OCI-LY7 (cell line): ENCODE results near the gene TTC36. TPM values are rescaled to one million over a fixed set of nuclear protein-coding genes. Genes with fewer than 3 reads are reported as not detected.

Experiments used
- BruUV-seq: library from RNA; stranded (reverse); fragments of 400-500 nt; replicated peaks from 2 replicates; lab custom pipeline; 2021; lab: Mats Ljungman, UMichigan
- CTCF ChIA-PET: fragments of 300-600 bp; sonication (Branson Sonifier 250); formaldehyde crosslinking; loops from one replicate; lab custom pipeline; 2022; ENCODE audit warnings: antibody characterized with exemption; ENCODE audit not compliant: unreplicated experiment; lab: Charles Lee
- POLR2A ChIA-PET: fragments of 300-600 bp; sonication (Branson Sonifier 250); formaldehyde crosslinking; loops from one replicate; lab custom pipeline; 2022; ENCODE audit warnings: antibody characterized with exemption; lab: Charles Lee
- DNase-seq: peaks from one replicate; pipeline ENCODE4 v3.0.0-alpha.2; 2015; ENCODE audit warnings: low spot score
- H2AFZ ChIP-seq: fragments of 200-600 bp; sonication (generic), shearing (Covaris generic); 2 replicates; pipeline ENCODE4 v1.6.1; 2014; ENCODE audit warnings: mild to moderate bottlenecking, antibody characterized with exemption, low read length, moderate library complexity
- H3K27ac ChIP-seq: fragments of 200-600 bp; sonication (generic); 2 replicates; pipeline ENCODE4 v1.5.1; 2014; ENCODE audit warnings: mixed run types, low read depth, mild to moderate bottlenecking, moderate library complexity, low read length, inconsistent platforms; ENCODE audit not compliant: poor library complexity, severe bottlenecking
- H3K36me3 ChIP-seq: fragments of 200-600 bp; sonication (generic); 2 replicates; pipeline ENCODE4 v1.6.1; 2014; ENCODE audit warnings: mild to moderate bottlenecking, antibody characterized with exemption, low read length, moderate library complexity, mixed read lengths; ENCODE audit not compliant: insufficient read depth
- H3K4me1 ChIP-seq: fragments of 200-600 bp; sonication (generic); 2 replicates; pipeline ENCODE4 v1.5.1; 2014; ENCODE audit warnings: mild to moderate bottlenecking, low read length; ENCODE audit not compliant: insufficient read depth, poor library complexity, severe bottlenecking
- H3K4me2 ChIP-seq: fragments of 200-600 bp; sonication (generic); 2 replicates; pipeline ENCODE4 v1.6.1; 2014; ENCODE audit warnings: mild to moderate bottlenecking, low read length
- H3K4me3 ChIP-seq: fragments of 200-600 bp; sonication (generic); 2 replicates; pipeline ENCODE4 v1.5.1; 2014; ENCODE audit warnings: mild to moderate bottlenecking, low read depth, low read length; ENCODE audit not compliant: poor library complexity, severe bottlenecking
- H3K79me2 ChIP-seq: fragments of 200-600 bp; sonication (generic); 2 replicates; pipeline ENCODE4 v1.6.1; 2016; ENCODE audit warnings: low read depth, mild to moderate bottlenecking, low read length, moderate library complexity, mixed read lengths; ENCODE audit not compliant: insufficient read depth
- H3K9me2 ChIP-seq: fragments of 200-600 bp; sonication (generic); 2 replicates; pipeline ENCODE4 v1.6.1; 2016; ENCODE audit warnings: mild to moderate bottlenecking, low read length, mixed read lengths; ENCODE audit not compliant: insufficient read depth
- H3K9me3 ChIP-seq: fragments of 200-600 bp; sonication (generic); 2 replicates; pipeline ENCODE4 v1.6.1; 2014; ENCODE audit warnings: mild to moderate bottlenecking, mixed run types, low read length, mixed read lengths
- H4K20me1 ChIP-seq: fragments of 200-600 bp; sonication (generic); 2 replicates; pipeline ENCODE4 v1.6.1; 2014; ENCODE audit warnings: mild to moderate bottlenecking, antibody characterized with exemption, low read length, moderate library complexity, mixed read lengths; ENCODE audit not compliant: insufficient read depth
- EZH2phosphoT487 ChIP-seq: fragments of 200-600 bp; sonication (generic); IDR thresholded peaks from 2 replicates; pipeline ENCODE4 v1.6.1; 2018; ENCODE audit warnings: low read depth, borderline replicate concordance, mild to moderate bottlenecking, mixed run types, antibody characterized with exemption, low read length, moderate library complexity, mixed read lengths
- intact Hi-C: fragments of 100-400 bp; cut with micrococcal nuclease; formaldehyde crosslinking; loops from one replicate; pipeline ENCODE4 v1.10.0; 2022; ENCODE audit not compliant: unreplicated experiment
- total RNA-seq, 2 experiments: library from RNA; depleted of rRNA in 1 of 2; stranded (reverse); fragments of >200 nt in 1 of 2; shearing (Covaris generic) in 1 of 2; gene quantifications; 2 replicates each; pipeline ENCODE4 v1.2.3, GENCODE V29; 2014 to 2022
- TF ChIP-seq, protein P1 (sequence below): fragments of 200-600 bp; sonication (generic); conservative IDR thresholded peaks from 2 replicates; pipeline ENCODE4 v1.5.1; 2014; ENCODE audit warnings: mild to moderate bottlenecking, antibody characterized with exemption, low read length, moderate library complexity, mixed read lengths

Gene TTC36
- total RNA-seq, 2 experiments from 2014 or later, result 0.82 TPM; not detected in 1

DNA sequence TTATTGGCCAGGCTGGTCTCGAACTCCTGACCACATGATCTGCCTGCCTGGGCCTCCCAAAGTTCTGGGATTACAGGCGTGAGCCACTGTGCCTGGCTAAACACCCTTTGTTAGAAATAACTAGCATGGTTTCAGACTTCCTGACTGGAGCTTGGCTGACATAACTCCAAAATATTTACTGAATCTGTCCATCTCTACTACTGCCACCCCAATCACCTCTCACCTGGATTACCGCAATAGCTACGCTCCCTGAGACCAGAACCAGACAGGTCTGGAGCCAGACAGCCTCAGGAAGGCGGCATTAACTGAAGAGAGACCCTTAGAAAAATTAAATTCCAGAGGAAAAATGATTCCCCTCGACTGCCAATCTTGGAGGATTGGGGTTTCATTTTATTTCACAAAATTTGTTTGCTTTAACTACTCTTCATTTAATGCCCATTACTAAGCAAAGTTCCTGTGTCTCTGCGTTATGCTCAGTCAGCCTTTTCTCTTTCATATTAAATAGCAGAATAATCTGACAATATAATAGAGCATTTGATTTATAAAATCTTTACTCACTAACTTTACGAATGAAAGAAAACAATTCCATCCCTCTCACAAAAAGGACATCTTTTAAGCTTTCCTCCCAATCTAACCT lies 16.9 kb downstream of the TTC36 start:
- no peak overlapping the region for H3K4me2 ChIP-seq
- H4K20me1 ChIP-seq, result no peaks in the 10 kb centered on the region
- H3K4me1 ChIP-seq, result no peaks in the 10 kb centered on the region
- H3K27ac ChIP-seq, result no peak overlapping the region
- ChIA-PET CTCF (no interaction called here), POLR2A (interaction anchor here (1.2 to 1.3 kb wide), 2 partner anchors 18 to 165 kb away, joined by 4 to 6 read pairs; no protein-coding TSS in a partner anchor)
- H3K9me2 ChIP-seq, result no peaks in the 10 kb centered on the region
- no peak overlapping the region for H2AFZ ChIP-seq
- no peak for TF ChIP-seq EZH2phosphoT487
- no TSS peak for BruUV-seq
- intact Hi-C loops, result no loop called here
- no peaks in the 10 kb centered on the region for H3K79me2 ChIP-seq
- H3K36me3 ChIP-seq, result no peaks in the 10 kb centered on the region
- DNase-seq, result no peak
- no peaks in the 10 kb centered on the region for H3K9me3 ChIP-seq
- no peak overlapping the region for H3K4me3 ChIP-seq

- no peak overlapping the region for H3K4me3 ChIP-seq
- H3K36me3 ChIP-seq, result no peaks in the 10 kb centered on the region
- intact Hi-C loops, result no loop called here
- POLR2A ChIA-PET, result interaction anchor here (1.2 kb wide), 1 partner anchor 18 kb away, joined by 4 read pairs; no protein-coding TSS in a partner anchor
- no TSS peak for BruUV-seq
- H2AFZ ChIP-seq, result no peak overlapping the region
- no peaks in the 10 kb centered on the region for H3K9me2 ChIP-seq
- CTCF ChIA-PET, result no interaction called here
- H3K79me2 ChIP-seq, result no peaks in the 10 kb centered on the region
- no peaks in the 10 kb centered on the region for H3K4me1 ChIP-seq
- no peak for DNase-seq
- H3K9me3 ChIP-seq, result no peaks in the 10 kb centered on the region
- no peak overlapping the region for H3K4me2 ChIP-seq
- no peak for TF ChIP-seq EZH2phosphoT487
- TF ChIP-seq, protein P1, sequence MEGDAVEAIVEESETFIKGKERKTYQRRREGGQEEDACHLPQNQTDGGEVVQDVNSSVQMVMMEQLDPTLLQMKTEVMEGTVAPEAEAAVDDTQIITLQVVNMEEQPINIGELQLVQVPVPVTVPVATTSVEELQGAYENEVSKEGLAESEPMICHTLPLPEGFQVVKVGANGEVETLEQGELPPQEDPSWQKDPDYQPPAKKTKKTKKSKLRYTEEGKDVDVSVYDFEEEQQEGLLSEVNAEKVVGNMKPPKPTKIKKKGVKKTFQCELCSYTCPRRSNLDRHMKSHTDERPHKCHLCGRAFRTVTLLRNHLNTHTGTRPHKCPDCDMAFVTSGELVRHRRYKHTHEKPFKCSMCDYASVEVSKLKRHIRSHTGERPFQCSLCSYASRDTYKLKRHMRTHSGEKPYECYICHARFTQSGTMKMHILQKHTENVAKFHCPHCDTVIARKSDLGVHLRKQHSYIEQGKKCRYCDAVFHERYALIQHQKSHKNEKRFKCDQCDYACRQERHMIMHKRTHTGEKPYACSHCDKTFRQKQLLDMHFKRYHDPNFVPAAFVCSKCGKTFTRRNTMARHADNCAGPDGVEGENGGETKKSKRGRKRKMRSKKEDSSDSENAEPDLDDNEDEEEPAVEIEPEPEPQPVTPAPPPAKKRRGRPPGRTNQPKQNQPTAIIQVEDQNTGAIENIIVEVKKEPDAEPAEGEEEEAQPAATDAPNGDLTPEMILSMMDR, result no peak
- H4K20me1 ChIP-seq, result no peaks in the 10 kb centered on the region
- no peak overlapping the region for H3K27ac ChIP-seq
These were observed 17.4 kb downstream of the TTC36 start for GRCh38 chr11:118544647-118545010.

- DNase-seq, result no peak
- Histone ChIP-seq H3K36me3 (no peaks in the 10 kb centered on the region), H4K20me1 (no peaks in the 10 kb centered on the region), H3K4me3 (no peak overlapping the region), H2AFZ (no peak overlapping the region), H3K79me2 (no peaks in the 10 kb centered on the region), H3K27ac (no peak overlapping the region), H3K9me3 (no peaks in the 10 kb centered on the region), H3K4me1 (no peaks in the 10 kb centered on the region), H3K9me2 (no peaks in the 10 kb centered on the region), H3K4me2 (no peak overlapping the region)
- ChIA-PET POLR2A (interaction anchor here (1.2 kb wide), 1 partner anchor 19 kb away, joined by 4 read pairs; no protein-coding TSS in a partner anchor), CTCF (no interaction called here)
- intact Hi-C loops, result no loop called here
- BruUV-seq, result no TSS peak
- TF ChIP-seq, protein P1, result no peak
- TF ChIP-seq EZH2phosphoT487, result no peak
These were observed 18.3 kb downstream of the TTC36 start for GRCh38 chr11:118545533-118545932.
